Colonic mucosa (tissue), 4 donors: Measurements from ENCODE around the gene ATXN7. TPM values are rescaled to one million over a fixed set of nuclear protein-coding genes. Genes with fewer than 3 reads are reported as not detected.

Experiments used
- DNase-seq: peaks from one replicate; pipeline ENCODE4 v3.0.0-alpha.2; 2020
- H3K27ac ChIP-seq: fragments of 200-600 bp; one replicate; pipeline ENCODE4 v1.8.0; 2021
- H3K27me3 ChIP-seq: fragments of 200-600 bp; one replicate; pipeline ENCODE4 v1.8.0; 2021
- H3K36me3 ChIP-seq: fragments of 200-600 bp; one replicate; pipeline ENCODE4 v1.8.0; 2021
- H3K4me1 ChIP-seq: fragments of 200-600 bp; one replicate; pipeline ENCODE4 v1.8.0; 2021; ENCODE audit warnings: mild to moderate bottlenecking
- H3K4me3 ChIP-seq: fragments of 200-600 bp; one replicate; pipeline ENCODE4 v1.8.0; 2021
- H3K9ac ChIP-seq, 2 donors: one replicate each; pipeline ENCODE4 v1.7.0; 2013; ENCODE audit warnings: control low read depth in 2 of 2, low read depth in 2 of 2, low read length in 2 of 2
- H3K9me3 ChIP-seq: fragments of 200-600 bp; one replicate; pipeline ENCODE4 v1.8.0; 2021
- CTCF ChIP-seq: fragments of 200-600 bp; IDR thresholded peaks from one replicate; pipeline ENCODE4 v1.8.0; 2022; ENCODE audit warnings: antibody characterized with exemption, mild to moderate bottlenecking
- intact Hi-C: fragments of 100-400 bp; cut with DNase I; formaldehyde crosslinking; loops from one replicate; pipeline ENCODE4 v1.14.1; 2022
- total RNA-seq, 2 donors: library from RNA; stranded (reverse); fragmentation: NEBNext Ultra II Directional in 1 of 2; extraction: Animal tissue kit (Norgen Biotek cat#: 25700) in 1 of 2; gene quantifications; one replicate each; pipeline ENCODE4 v1.2.1, GENCODE V29; 2021
- donor health status: healthy.
- donor health status: DM: no; HTN: no; CAD: no.
- donor health status: DM: no; HTN: no; CAD: no.

Gene ATXN7
- total RNA-seq, 2 donors from 2014 or later, result 22.9 to 31.6 TPM

- no peak for DNase-seq
- Histone ChIP-seq H3K27ac (no peak overlapping the region), H3K27me3 (no peaks in the 10 kb centered on the region), H3K9me3 (no peaks in the 10 kb centered on the region), H3K9ac (no peak overlapping the region), H3K4me3 (no peak overlapping the region), H3K4me1 (peaks cover 3% of the 10 kb centered on the region), H3K36me3 (no peaks in the 10 kb centered on the region)
- intact Hi-C loops, result no loop called here
- no peak for TF ChIP-seq CTCF
Observed at GRCh38 chr3:63940389-63940757, 76.7 kb downstream of the ATXN7 start.

- H3K27me3 ChIP-seq, result no peaks in the 10 kb centered on the region
- no peaks in the 10 kb centered on the region for H3K9me3 ChIP-seq
- TF ChIP-seq CTCF, result no peak
- H3K9ac ChIP-seq, result no peak overlapping the region
- H3K27ac ChIP-seq, result no peak overlapping the region
- DNase-seq, result no peak
- no peaks in the 10 kb centered on the region for H3K36me3 ChIP-seq
- H3K4me3 ChIP-seq, result no peak overlapping the region
- intact Hi-C loops, result no loop called here
- H3K4me1 ChIP-seq, result peaks cover under 1% of the 10 kb centered on the region
Observed at GRCh38 chr3:63942528-63942927, 78.9 kb downstream of the ATXN7 start.

GRCh38 chr3:63943678-63944077, 80.0 kb downstream of the ATXN7 start:
- DNase-seq, result no peak
- no peak overlapping the region for H3K9ac ChIP-seq
- H3K27ac ChIP-seq, result no peak overlapping the region
- no peaks in the 10 kb centered on the region for H3K36me3 ChIP-seq
- no peak overlapping the region for H3K4me3 ChIP-seq
- H3K4me1 ChIP-seq, result no peaks in the 10 kb centered on the region
- intact Hi-C loops, result no loop called here
- TF ChIP-seq CTCF, result no peak
- H3K27me3 ChIP-seq, result no peaks in the 10 kb centered on the region
- H3K9me3 ChIP-seq, result no peaks in the 10 kb centered on the region

GRCh38 chr3:63945558-63946096, 82.0 kb downstream of the ATXN7 start:
- Histone ChIP-seq H3K27me3 (no peaks in the 10 kb centered on the region), H3K9ac (no peak overlapping the region), H3K36me3 (no peaks in the 10 kb centered on the region), H3K4me1 (no peaks in the 10 kb centered on the region), H3K27ac (no peak overlapping the region), H3K4me3 (no peak overlapping the region), H3K9me3 (no peaks in the 10 kb centered on the region)
- intact Hi-C loops, result no loop called here
- no peak for TF ChIP-seq CTCF
- no peak for DNase-seq

- Histone ChIP-seq H3K4me3 (no peak overlapping the region), H3K9ac (no peak overlapping the region), H3K27me3 (no peaks in the 10 kb centered on the region), H3K4me1 (peaks cover 3% of the 10 kb centered on the region), H3K9me3 (no peaks in the 10 kb centered on the region), H3K36me3 (no peaks in the 10 kb centered on the region), H3K27ac (no peak overlapping the region)
- no peak for TF ChIP-seq CTCF
- intact Hi-C loops, result no loop called here
- no peak for DNase-seq
Observed at GRCh38 chr3:63946753-63947152, 83.1 kb downstream of the ATXN7 start.

GRCh38 chr3:63947594-63947993, 83.9 kb downstream of the ATXN7 start:
- no peak overlapping the region for H3K4me3 ChIP-seq
- no peak for DNase-seq
- H3K27ac ChIP-seq, result no peak overlapping the region
- intact Hi-C loops, result no loop called here
- no peaks in the 10 kb centered on the region for H3K36me3 ChIP-seq
- H3K9me3 ChIP-seq, result no peaks in the 10 kb centered on the region
- H3K27me3 ChIP-seq, result no peaks in the 10 kb centered on the region
- no peak for TF ChIP-seq CTCF
- H3K4me1 ChIP-seq, result peaks cover 3% of the 10 kb centered on the region
- H3K9ac ChIP-seq, result no peak overlapping the region
